LoVo (cell line): Measurements from ENCODE around the gene ZC3HAV1L.
"Not testable (repeated sequence)": the region's sequence is repeated elsewhere in the genome, so short reads cannot be mapped to it uniquely, and the experiment has no call there.

Source experiments
- DNase-seq: peaks from one replicate; pipeline ENCODE4 v3.0.0-alpha.2; 2016; ENCODE audit warnings: low spot score

ZC3HAV1L gene

DNA sequence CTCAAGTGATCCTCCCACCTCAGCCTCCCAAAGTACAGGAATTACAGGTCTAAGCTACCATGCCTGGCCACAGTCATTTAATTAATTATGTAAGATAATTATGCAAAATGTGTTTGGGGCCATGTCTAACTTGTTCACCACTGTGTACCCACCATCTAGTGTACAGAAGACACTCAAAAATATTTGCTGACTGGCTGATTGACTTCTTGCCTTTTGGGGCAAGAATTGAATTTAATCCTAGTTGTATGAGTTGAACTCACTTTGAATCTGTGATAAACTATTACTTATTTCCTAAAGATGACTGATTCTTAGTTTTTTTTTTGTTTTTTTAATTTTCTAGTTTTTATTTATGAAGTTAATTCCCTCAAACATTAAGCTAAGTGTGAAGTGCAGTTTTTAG, 15.8 kb upstream of the ZC3HAV1L start:
- DNase-seq, result no peak

DNA sequence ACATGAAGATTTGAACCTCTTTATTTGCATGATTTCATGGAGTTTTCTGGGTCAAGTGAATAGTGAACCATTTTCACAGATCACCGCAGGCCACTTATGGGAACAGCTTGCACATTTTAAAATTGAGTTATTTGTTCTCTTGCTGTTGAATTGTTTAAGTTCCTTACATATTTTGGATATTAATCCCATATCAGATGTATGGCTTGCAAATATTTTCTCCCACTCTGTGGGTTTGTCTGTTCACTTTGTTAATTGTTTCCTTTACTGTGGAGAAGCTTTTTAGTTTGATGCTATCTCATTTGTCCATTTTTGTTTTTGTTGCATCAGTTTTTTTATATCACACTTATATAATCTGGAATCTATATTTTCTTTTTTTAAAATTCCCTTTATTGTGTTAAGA, 14.1 kb upstream of the ZC3HAV1L start:
- no peak for DNase-seq

DNA sequence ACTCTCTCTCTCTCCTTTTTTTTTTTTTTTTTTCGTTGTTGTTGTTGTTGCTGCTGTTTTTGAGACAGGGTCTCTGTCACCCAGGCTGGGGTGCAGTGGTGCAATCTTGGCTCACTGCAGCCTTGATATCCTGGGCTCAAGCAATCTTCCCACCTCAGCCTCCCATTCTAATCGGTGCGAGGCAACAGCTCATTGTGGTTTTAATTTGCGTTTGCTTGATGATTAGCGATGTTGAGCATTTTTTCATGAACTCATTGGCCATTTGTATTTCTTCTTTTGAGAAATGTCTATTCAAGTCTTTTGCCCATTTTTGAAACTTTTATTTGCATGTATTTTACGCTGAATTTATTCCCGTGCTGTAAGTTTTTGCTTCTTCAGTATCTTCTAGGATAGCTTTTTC, 13.3 kb upstream of the ZC3HAV1L start:
- DNase-seq, result no peak

DNA sequence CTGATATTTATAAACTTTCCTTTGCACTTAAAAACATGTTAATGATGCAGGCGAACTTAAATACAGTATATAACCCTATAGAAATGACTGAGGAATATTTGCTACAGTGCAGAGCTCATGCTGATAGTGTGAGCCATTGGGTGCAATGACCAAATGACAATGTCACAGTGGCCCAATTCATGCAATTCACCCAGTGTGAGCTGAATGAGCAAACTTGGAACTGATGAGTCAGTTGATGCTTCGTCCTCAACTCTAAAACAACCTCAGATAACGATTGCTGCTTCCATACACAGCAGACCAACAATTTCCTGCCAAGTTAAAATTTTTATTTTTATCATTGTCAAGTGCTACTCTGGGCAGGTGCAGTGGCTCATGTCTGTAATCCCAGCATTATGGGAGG, 12.1 kb upstream of the ZC3HAV1L start:
- no peak for DNase-seq

DNA sequence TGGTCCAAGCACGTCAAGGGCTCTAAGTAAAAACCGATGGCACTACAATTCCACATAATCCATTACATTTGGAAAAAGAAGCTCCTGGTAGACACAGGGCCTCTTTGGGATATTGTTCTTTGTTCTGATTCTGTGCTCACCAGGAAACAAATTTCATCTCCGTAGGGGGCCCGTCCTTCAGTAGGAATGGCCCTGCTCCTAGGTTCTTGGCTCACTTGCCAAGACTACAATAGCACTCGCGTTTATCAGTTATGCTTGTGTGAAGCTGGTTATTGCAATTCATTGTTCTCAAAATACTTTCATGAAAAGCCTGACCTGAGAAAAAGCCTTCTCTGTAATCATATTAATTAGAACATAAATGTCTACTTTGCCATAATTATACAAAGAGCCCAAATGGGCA, 10.3 kb upstream of the ZC3HAV1L start:
- no peak for DNase-seq

DNA sequence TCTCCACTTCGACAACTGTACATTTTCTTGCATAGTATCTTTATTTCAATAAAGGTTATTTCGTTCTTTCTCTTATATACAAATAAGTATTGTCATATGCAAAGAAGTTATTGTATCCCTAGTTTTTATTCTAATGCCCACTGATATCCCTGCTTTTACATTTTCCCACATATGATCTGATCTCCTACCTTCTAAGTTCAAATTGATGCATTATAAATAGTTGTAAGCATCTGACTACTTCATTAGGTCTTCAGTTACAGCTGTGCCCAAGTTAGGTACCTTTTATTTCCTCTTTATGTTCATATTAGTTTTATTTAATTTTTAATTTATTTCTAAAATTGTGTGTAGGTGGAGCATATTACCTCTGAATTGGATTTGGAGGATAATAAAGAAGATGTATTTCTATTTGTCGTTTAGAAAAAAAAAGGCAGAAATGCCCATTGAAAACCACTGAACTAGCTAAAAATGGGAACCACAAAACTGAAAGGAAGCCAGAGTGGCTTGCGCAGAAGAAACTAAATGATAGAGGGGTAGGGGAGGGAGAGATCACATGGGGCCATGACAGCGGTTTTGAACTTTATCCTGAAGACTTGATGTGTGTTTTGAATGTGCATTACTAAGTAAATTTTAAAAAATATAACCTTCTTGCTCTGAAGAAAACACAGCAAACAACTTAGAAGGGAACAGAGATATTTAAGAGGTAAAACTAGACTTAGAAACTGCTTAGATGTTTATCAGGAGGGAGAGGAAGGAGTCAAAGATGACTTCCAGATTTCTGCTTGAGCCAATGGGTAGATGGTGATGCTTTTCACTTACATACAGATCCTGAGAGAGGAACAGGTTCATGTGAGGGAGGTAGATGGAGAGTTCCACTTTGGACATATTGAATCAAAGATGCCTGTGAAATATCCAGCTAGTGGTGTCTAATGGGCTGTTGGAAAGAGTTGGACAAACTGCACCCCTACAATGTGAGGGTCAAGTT, 9.3 kb upstream of the ZC3HAV1L start:
- DNase-seq, result no peak

DNA sequence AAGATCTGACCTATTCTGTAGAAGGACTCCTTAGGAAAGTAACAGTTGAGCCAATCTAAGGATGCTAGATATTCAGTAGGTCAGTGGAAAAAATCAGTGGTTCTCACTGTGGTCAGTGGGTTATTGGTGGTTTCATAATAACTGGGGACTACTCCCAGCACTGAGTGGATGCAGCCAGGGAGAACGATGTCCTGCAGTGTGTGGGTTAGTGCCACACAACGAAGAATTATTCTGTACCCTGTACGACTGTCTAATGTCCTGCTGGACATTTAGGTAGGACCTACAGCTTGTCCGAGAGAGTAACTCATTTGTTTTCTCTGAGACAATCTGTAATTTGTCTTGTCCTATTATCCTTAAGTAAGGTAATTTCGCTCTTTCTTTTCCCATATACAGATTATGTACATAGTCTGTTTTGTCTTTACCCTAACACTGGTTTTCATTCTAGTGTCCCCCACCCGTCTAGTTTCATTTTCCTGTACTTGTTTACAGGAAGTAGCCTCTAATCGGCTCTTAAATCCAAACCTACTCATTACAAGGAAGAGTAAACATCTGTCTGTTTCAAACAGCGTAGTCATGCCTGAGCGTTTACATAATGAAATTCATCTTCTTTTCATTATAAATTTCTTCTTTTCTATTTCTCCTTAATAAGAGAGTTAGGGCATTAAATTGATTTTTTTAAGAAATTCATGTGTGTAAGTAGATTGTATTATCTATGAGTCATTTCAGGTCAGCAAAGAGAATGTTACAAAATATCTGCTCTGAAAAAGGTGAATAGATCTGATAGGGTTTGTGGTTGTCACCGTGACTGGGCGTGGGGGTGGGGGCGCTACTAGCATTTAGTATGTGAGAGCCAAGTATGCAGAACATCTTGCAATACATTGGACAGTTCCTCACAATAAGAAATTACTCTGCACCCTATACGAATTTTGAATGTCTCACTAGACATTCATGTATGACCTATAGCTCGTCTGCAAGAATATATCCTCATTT, 8.3 kb upstream of the ZC3HAV1L start:
- DNase-seq, result no peak

DNA sequence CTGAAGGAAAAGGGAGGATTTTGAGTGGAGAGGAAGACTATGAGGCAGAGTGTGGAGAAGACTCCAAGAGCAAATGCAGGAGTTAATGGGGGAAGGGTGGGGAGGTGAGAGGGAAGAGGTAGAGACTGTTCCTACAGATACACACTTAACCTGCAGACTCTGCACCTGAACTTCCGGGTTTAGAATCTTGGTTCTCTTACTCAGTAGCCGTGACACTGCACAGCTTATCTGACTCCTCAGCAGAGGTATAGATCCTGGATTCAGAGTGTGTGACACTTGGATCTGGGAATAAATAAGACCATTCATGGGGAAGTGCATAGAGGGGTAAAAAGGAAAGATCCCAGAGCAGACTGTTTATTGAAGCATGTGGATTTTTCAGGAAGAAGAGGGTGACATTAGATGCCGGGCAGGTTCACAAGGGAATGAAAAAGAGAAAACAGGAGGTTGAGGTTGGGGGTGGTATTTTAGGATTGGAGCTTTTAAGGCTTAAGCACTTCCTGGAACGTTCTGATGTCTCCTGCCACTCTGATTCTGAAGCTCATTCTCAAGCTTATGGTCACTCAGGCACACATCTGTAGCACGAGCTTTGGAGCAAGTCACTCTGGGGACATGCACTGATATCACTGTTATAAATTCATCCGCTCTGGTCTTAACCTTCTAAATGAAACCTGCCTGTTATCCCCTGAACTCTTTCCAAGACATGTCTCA, 5.7 kb upstream of the ZC3HAV1L start:
- DNase-seq, result no peak

DNA sequence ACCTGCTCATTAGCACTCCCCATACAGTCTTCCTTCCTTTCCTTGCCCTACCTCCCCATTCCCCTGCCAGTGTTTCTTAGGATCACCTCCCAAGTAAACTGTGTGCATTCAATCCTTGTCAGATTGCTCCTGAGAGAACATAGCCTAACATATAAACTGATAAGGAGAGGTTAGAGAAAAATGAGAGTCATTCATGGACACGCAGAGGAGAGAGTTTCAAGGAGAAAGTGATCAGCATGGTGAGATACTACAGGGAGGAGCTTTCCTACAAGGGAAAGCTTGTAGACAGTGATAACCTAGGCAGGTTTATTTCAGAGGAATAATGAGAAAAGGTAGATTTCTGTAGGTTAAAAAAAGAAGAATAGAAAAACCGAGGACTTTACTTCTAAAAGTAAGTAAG, 2.8 kb upstream of the ZC3HAV1L start:
- DNase-seq, result no peak

DNA sequence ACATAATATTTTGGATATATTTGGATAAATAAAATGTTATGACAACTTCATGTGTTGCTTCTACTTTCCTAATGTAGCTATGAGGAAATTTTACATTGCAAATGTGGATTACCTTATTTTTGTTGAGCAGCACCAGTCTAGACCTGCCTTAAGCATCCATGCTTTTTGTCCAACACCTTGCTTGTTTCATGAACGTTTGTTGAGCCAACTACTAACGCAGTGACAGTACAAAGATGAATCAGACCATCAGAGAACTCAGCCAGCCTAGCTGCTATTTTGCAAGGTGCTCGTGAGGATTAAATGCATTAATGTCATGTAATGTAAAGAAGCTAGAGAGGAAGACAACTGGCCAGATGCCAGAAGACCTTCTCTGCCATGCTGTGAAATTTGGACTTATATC, 1.1 kb upstream of the ZC3HAV1L start:
- no peak for DNase-seq

DNA sequence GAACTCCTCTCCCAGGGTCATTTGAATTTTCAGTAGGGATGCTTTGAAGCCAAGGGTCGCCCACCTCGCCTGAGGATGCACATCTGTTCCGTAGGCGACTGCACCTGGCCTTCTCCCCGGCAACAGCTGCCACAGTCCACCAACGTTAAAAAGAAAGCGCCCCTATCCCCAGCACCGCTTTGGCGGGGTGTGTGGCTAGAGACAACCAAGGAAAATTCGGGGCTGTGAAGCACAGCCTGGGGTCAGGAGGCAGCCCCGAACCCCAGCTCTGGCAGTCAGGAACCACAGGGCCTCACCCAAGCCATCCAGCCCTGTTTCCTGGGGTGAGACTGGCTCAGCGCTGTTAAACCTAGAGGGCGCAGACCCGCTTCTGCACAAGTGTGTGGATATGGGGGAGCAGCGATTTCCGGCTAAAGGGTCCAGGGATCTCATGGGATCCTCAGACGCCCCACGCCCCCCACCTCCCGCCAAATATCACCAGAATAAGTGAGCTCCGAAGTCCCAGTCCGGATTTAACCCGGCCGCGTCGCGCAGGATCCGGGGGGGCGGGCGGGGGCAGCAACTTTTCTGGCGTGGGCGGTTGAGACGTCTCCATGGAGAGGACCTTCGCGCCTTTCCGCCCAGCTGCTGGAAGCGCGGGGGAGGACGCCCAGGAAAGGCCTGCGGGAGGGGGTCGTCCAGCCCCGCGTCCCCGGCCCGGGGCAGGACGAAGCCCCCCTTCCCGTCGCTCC, 822 bp downstream of the ZC3HAV1L start:
- DNase-seq, result peak; percentile 57

DNA sequence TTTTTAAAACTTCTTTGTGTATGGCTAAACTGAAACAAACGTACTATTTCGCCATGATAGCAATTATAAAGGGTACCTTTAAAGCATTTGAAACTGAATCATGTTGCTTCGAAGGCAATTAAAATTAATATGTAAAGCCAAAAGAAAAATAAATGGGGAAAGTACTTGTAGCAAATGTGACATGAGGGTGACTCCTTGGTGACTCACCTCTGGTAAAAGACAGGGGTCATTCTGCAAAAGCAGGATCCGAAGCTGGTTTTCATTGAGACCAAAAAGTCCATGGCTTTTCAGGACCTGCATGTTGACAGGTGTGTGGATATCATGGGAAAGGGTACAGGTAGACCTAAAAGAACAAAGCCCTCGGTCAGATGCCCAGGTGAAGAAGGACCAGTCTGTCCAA, 1.5 kb downstream of the ZC3HAV1L start:
- no peak for DNase-seq

DNA sequence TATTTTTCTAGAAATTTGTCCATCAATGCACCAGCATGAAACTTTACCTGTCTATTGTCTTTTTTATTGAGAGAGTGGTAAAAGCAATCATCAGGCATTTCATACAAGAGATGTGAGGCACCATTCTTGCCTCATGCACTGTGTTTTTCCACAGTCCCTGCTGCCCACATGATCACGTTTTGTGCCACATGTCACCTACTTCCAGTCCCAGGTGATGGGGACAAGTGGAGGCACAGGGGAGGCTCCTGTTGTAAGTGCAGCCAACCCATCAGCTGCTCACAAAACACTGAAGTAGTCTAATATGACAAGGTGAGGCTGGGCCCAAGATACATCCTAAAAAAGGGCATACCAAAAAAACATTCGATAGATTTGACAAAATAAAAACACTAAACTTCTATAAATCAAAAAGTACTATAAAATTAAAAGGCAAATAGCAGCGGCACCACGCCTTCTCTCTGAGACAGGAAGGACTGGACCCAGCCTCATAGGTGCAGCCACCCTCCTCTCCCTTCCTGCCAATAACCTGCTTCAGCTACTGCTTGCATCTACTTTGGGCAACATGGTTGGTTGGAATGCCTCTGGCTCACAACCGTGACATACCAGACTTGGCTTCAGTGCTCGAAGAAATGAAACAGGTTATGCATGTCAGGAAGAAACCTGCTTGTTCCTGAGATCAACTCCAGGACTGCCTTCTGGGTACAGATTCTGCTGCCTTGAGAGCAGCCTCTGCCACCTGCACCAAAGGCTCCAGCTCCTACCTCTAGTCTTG, 2.3 kb downstream of the ZC3HAV1L start:
- no peak for DNase-seq

DNA sequence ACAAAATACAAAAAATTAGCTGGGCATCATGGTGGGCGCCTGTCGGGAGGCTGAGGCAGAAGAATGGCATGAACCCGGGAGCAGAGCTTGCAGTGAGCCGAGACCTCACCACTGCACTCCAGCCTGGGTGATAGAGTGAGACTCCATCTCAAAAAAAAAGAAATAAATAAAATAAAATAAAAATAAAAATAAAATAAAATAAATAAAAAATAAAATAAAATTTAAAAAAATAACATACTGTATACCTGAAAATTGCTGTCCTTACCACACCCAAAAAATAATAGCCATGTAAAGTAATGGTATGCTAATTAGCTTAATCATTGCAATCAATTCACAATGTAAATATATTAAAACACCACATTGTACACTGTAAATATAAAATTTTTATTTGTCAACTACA, 3.4 kb downstream of the ZC3HAV1L start:
- no peak for DNase-seq

DNA sequence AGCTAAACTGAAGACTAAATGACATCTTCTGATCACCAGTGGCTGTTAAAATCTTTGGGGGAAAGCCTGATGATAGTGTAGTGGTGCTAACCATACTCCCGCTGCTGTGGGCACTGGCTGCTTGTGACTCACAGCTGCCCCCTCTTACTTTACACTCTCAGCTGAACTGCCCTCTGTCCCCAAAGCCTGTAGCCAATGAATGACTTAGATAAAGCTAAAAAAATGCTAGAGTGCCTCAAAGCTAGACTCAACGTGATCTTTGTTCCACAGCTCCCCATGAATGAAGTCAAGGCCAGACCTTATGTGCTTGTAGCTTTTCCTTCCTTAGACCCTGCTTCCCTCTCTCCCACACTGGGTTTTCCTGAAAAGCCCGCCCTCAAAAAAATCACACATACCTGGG, 6.5 kb downstream of the ZC3HAV1L start:
- DNase-seq, result no peak

DNA sequence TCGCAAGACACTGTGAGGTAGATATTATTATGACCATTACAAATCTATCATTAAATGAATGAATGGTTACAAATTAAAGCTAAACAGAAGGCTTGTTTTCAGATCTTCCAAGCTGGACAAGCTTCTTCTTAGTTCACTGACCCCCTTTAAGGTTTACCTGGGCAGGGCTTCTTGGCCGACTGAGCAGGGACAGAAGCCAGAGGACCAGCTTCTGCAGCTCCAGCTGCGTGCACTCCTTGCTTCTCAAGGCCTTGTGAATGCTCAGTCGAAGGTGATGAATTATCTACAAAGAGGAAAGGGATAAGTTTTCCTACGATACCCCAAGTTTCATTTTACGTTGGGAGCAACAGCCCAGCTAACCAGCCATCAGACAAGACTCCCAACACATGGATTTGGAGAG, 9.3 kb downstream of the ZC3HAV1L start:
- no peak for DNase-seq

DNA sequence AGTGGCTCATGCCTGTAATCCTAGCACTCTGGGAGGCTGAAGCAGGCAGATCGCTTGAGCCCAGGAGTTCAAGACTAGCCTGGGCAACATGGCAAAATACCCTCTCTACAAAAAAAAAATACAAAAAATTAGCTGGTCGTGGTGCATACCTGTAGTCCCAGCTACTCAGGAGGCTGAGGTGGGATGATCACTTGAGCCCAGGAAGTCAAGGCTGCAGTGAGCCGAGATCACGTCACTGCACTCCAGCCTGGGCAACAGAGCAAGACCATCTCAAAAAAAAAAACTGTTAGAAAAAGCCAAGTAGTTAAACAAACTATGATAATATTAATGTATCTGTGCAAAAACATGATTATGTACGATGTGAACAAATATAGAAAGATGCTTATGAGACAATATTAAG, 10.0 kb downstream of the ZC3HAV1L start:
- DNase-seq, result not testable (repeated sequence)

DNA sequence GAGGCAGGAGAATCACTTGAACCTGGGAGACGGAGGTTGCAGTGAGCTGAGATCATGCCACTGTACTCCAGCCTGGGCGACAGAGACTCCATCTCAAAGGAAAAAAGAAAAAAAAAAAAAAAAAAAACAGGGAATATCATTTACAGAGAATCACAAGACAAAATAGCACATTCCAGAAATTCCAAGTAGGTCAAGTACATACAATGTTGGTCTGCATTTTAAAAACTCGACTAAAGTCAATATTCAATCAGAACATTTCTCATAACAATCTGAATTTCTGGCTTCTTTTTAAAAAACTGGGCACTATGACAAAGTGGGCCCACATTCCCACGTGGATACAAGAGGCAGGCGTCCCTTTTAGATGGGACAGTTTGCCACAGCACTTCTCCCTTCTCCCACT, 12.8 kb downstream of the ZC3HAV1L start:
- DNase-seq, result no peak

DNA sequence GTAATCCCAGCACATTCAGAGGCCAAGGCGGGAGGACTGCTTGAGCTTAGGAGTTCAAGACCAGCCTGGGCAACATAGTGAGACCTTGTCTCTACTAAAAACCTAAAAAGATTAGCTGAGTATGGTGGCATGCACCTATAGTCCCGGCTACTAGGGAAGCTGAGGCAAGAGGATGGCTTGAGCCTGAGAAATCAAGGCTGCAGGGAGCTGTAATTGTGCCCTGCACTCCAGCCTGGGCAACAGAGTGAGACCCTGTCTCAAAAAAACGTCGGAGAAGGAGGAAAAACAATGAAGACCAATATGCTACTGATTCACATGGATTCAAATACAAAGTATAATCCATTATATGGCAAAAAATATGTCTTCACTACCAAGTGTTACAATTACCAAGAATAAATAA, 13.6 kb downstream of the ZC3HAV1L start:
- DNase-seq, result no peak

DNA sequence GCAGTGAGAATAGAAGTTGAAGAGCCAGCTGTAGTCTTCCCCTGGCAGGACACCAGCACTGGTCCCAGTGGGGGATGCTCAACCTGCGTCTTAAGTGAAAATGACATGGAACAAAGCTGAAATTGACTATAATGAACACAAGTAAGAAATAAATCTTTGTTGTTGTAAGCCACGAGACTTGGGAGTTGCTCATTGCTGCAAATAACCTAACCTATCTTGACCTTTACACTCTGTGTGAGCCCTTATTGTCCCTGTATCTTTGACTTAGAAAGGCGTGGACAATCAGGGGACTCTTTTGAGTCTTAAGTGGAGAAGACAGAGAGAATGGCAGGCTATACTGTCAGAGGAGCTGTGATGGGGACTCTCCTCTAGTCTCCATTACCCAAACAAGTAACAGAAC, 16.9 kb downstream of the ZC3HAV1L start:
- no peak for DNase-seq
